IMR-90 (cell line): ENCODE results near the gene NT5DC2. TPM values are rescaled to one million over a fixed set of nuclear protein-coding genes. Genes with fewer than 3 reads are reported as not detected.

Experiments
- ATAC-seq: fragments of 200-7000 bp; cut with Tn5 transposase; 2 replicates; pipeline ENCODE4 v1.9.1; 2020; ENCODE audit warnings: low read depth, mild to moderate bottlenecking, moderate library complexity
- BruUV-seq: library from RNA; stranded (reverse); fragments of 400-500 nt; replicated peaks from 2 replicates; lab custom pipeline; 2021; lab: Mats Ljungman, UMichigan
- CTCF ChIA-PET: fragments of 300-600 bp; formaldehyde crosslinking; extraction: SDS; loops from one replicate; lab custom pipeline; 2021; ENCODE audit warnings: antibody characterized with exemption; lab: Yijun Ruan, JAX
- POLR2A ChIA-PET: fragments of 300-600 bp; sonication (Branson Sonifier 250); formaldehyde crosslinking; loops from one replicate; lab custom pipeline; 2022; ENCODE audit warnings: antibody characterized with exemption; ENCODE audit not compliant: unreplicated experiment; lab: Charles Lee
- DNase-seq: peaks from one replicate; pipeline ENCODE4 v3.0.0; 2013
- H2AFZ ChIP-seq: replicated peaks from 2 replicates; pipeline ENCODE3; 2013; ENCODE audit warnings: low read length, mild to moderate bottlenecking; ENCODE audit not compliant: poor library complexity
- H2AK5ac ChIP-seq: 2 replicates; pipeline ENCODE4 v1.6.1; 2013; ENCODE audit warnings: low read depth, low read length, inconsistent platforms
- H2AK9ac ChIP-seq: replicated peaks from 2 replicates; pipeline ENCODE3; 2013; ENCODE audit warnings: mild to moderate bottlenecking, low read depth, low read length, moderate library complexity; ENCODE audit not compliant: poor library complexity
- H2BK120ac ChIP-seq: 2 replicates; pipeline ENCODE4 v1.6.1; 2013; ENCODE audit warnings: low read depth, low read length, inconsistent platforms
- H2BK15ac ChIP-seq: 3 replicates; pipeline ENCODE4 v1.6.1; 2013; ENCODE audit warnings: low read depth, low read length, inconsistent platforms
- H2BK20ac ChIP-seq: 2 replicates; pipeline ENCODE4 v1.6.1; 2013; ENCODE audit warnings: low read depth, mild to moderate bottlenecking, inconsistent platforms, low read length, moderate library complexity
- H2BK5ac ChIP-seq: 2 replicates; pipeline ENCODE4 v1.6.1; 2013; ENCODE audit warnings: mild to moderate bottlenecking, low read depth, low read length, inconsistent platforms; ENCODE audit not compliant: poor library complexity, severe bottlenecking
- H3K14ac ChIP-seq: replicated peaks from 2 replicates; pipeline ENCODE4 v1.6.1; 2013; ENCODE audit warnings: low read depth, low read length, inconsistent platforms
- H3K18ac ChIP-seq: 2 replicates; pipeline ENCODE4 v1.6.1; 2013; ENCODE audit warnings: low read depth, low read length, control low read depth
- H3K23ac ChIP-seq: 2 replicates; pipeline ENCODE4 v1.6.1; 2013; ENCODE audit warnings: low read depth, low read length, inconsistent platforms
- H3K27ac ChIP-seq: 2 replicates; pipeline ENCODE4 v1.5.1; 2013; ENCODE audit warnings: mild to moderate bottlenecking, control low read depth, low read length; ENCODE audit not compliant: insufficient read depth
- H3K27me3 ChIP-seq: 2 replicates; pipeline ENCODE4 v1.6.1; 2013; ENCODE audit warnings: low read length; ENCODE audit not compliant: control insufficient read depth, insufficient read depth
- H3K36me3 ChIP-seq: 2 replicates; pipeline ENCODE4 v1.6.1; 2013; ENCODE audit warnings: low read length, mixed read lengths; ENCODE audit not compliant: control insufficient read depth, insufficient read depth
- H3K4ac ChIP-seq: 2 replicates; pipeline ENCODE4 v1.6.1; 2013; ENCODE audit warnings: low read depth, low read length, inconsistent platforms
- H3K4me1 ChIP-seq: 2 replicates; pipeline ENCODE4 v1.6.1; 2013; ENCODE audit warnings: low read length, mixed read lengths; ENCODE audit not compliant: control insufficient read depth, insufficient read depth
- H3K4me2 ChIP-seq: 2 replicates; pipeline ENCODE4 v1.6.1; 2013; ENCODE audit warnings: low read depth, mild to moderate bottlenecking, control low read depth, low read length, moderate library complexity
- H3K4me3 ChIP-seq: 2 replicates; pipeline ENCODE4 v1.5.1; 2013; ENCODE audit warnings: low read depth, mild to moderate bottlenecking, control low read depth, low read length, moderate library complexity; ENCODE audit not compliant: insufficient read depth
- H3K56ac ChIP-seq: 2 replicates; pipeline ENCODE4 v1.6.1; 2013; ENCODE audit warnings: low read length, inconsistent platforms; ENCODE audit not compliant: insufficient read depth; ENCODE audit errors: extremely low read depth
- H3K79me1 ChIP-seq, 2 experiments: 2 replicates each; pipeline ENCODE4 v1.6.1; 2013; ENCODE audit warnings: low read length in 2 of 2, inconsistent platforms in 1 of 2, low read depth in 1 of 2
- H3K9ac ChIP-seq: 2 replicates; pipeline ENCODE4 v1.6.1; 2013; ENCODE audit warnings: low read depth, low read length, control low read depth
- H3K9me1 ChIP-seq: 2 replicates; pipeline ENCODE4 v1.6.1; 2013; ENCODE audit warnings: low read length, inconsistent platforms; ENCODE audit not compliant: insufficient read depth
- H3K9me3 ChIP-seq: 2 replicates; pipeline ENCODE4 v1.6.1; 2013; ENCODE audit warnings: low read length; ENCODE audit not compliant: control insufficient read depth, insufficient read depth
- H4K20me1 ChIP-seq: 2 replicates; pipeline ENCODE4 v1.6.1; 2013; ENCODE audit warnings: low read length, inconsistent platforms; ENCODE audit not compliant: insufficient read depth
- H4K5ac ChIP-seq: 2 replicates; pipeline ENCODE4 v1.6.1; 2013; ENCODE audit warnings: mild to moderate bottlenecking, low read depth, low read length, control low read depth
- H4K8ac ChIP-seq, 2 experiments: 2 replicates each; pipeline ENCODE4 v1.6.1; 2013; ENCODE audit warnings: low read depth in 2 of 2, low read length in 2 of 2, control low read depth in 1 of 2, inconsistent platforms in 1 of 2
- H4K91ac ChIP-seq: 2 replicates; pipeline ENCODE4 v1.6.1; 2013; ENCODE audit warnings: low read depth, low read length, inconsistent platforms; ENCODE audit not compliant: insufficient read depth
- BHLHE40 ChIP-seq: fragments of 150-350 bp; IDR thresholded peaks from 2 replicates; pipeline ENCODE4 v1.6.1; 2016; ENCODE audit warnings: mild to moderate bottlenecking, low read depth, low read length
- CEBPB ChIP-seq: IDR thresholded peaks from 2 replicates; pipeline ENCODE4 v1.6.1; 2012; ENCODE audit warnings: low read depth, low read length, improper control_type of control experiment
- CHD1 ChIP-seq: IDR thresholded peaks from 2 replicates; pipeline ENCODE4 v1.6.1; 2012; ENCODE audit warnings: low read depth, low read length, improper control_type of control experiment
- FOS ChIP-seq: fragments of 150-350 bp; IDR thresholded peaks from 2 replicates; pipeline ENCODE4 v1.6.1; 2016; ENCODE audit warnings: low read depth, low read length
- MAFK ChIP-seq: IDR thresholded peaks from 2 replicates; pipeline ENCODE4 v1.6.1; 2012; ENCODE audit warnings: low read depth, low read length, improper control_type of control experiment
- MAZ ChIP-seq: IDR thresholded peaks from 2 replicates; pipeline ENCODE4 v1.6.1; 2012; ENCODE audit warnings: low read depth, mild to moderate bottlenecking, low read length, improper control_type of control experiment, moderate library complexity, borderline replicate concordance
- MXI1 ChIP-seq: IDR thresholded peaks from 2 replicates; pipeline ENCODE4 v1.6.1; 2012; ENCODE audit warnings: low read depth, mild to moderate bottlenecking, low read length, moderate library complexity, borderline replicate concordance
- NFE2L2 ChIP-seq: fragments of 150-350 bp; IDR thresholded peaks from 2 replicates; pipeline ENCODE4 v1.6.1; 2016; ENCODE audit warnings: low read depth, mild to moderate bottlenecking, low read length
- RAD21 ChIP-seq: IDR thresholded peaks from 2 replicates; pipeline ENCODE4 v1.6.1; 2012; ENCODE audit warnings: low read length, improper control_type of control experiment
- RCOR1 ChIP-seq: IDR thresholded peaks from 2 replicates; pipeline ENCODE4 v1.6.1; 2012; ENCODE audit warnings: mild to moderate bottlenecking, low read length, improper control_type of control experiment; ENCODE audit not compliant: insufficient replicate concordance
- RFX5 ChIP-seq: IDR thresholded peaks from 2 replicates; pipeline ENCODE4 v1.8.0; 2012; ENCODE audit warnings: low read depth, mild to moderate bottlenecking, low read length, moderate library complexity
- SMC3 ChIP-seq: fragments of 150-350 bp; IDR thresholded peaks from 2 replicates; pipeline ENCODE4 v1.6.1; 2016; ENCODE audit warnings: low read depth, mild to moderate bottlenecking, antibody characterized with exemption, low read length, moderate library complexity
- WGBS, 2 experiments: methylation state at CpG; one replicate each; pipeline versions ENCODE4 v1.1.5 to v1.1.7; 2013; ENCODE audit warnings: missing lambda C conversion rate in 2 of 2; ENCODE audit not compliant: insufficient read length in 1 of 2; ENCODE audit errors: extremely low coverage in 2 of 2; 5-methylcytosine and 5-hydroxymethylcytosine counted together
- dilution Hi-C: fragments of 300-500 bp; cut with HindIII; formaldehyde crosslinking; loops from one replicate; pipeline ENCODE4 v1.14.3; 2018; ENCODE audit warnings: low sequenced_read_pairs; ENCODE audit not compliant: unreplicated experiment
- in situ Hi-C: fragments of 300-500 bp; cut with MboI; formaldehyde crosslinking; loops from 3 replicates; pipeline ENCODE4 v1.14.3; 2019; ENCODE audit warnings: low sequenced_read_pairs, inconsistent platforms, mixed read lengths
- intact Hi-C: fragments of 100-400 bp; cut with micrococcal nuclease; formaldehyde crosslinking; loops from 2 replicates; pipeline ENCODE4 v1.10.0; 2022
- polyA plus RNA-seq, 3 experiments: library from polyadenylated mRNA; depleted of rRNA; stranded (reverse); fragments of >200 nt; gene quantifications; 2 replicates each; pipeline ENCODE4 v1.2.3, GENCODE V29; 2012; ENCODE audit warnings: low replicate concordance in 1 of 3
- total RNA-seq: library from RNA; depleted of rRNA; stranded (reverse); fragments of >200 nt; gene quantifications from 2 replicates; pipeline ENCODE4 v1.2.3, GENCODE V29; 2012
- TF ChIP-seq, protein P1 (sequence below): fragments of 150-350 bp; IDR thresholded peaks from 2 replicates; pipeline ENCODE4 v1.6.1; 2017; ENCODE audit warnings: mild to moderate bottlenecking, antibody characterized with exemption, low read length, low read depth

NT5DC2 gene
- total and polyA plus RNA-seq, 2 of the 4 experiments (the other 2 are of a cell fraction) = 161 to 200 TPM

DNA sequence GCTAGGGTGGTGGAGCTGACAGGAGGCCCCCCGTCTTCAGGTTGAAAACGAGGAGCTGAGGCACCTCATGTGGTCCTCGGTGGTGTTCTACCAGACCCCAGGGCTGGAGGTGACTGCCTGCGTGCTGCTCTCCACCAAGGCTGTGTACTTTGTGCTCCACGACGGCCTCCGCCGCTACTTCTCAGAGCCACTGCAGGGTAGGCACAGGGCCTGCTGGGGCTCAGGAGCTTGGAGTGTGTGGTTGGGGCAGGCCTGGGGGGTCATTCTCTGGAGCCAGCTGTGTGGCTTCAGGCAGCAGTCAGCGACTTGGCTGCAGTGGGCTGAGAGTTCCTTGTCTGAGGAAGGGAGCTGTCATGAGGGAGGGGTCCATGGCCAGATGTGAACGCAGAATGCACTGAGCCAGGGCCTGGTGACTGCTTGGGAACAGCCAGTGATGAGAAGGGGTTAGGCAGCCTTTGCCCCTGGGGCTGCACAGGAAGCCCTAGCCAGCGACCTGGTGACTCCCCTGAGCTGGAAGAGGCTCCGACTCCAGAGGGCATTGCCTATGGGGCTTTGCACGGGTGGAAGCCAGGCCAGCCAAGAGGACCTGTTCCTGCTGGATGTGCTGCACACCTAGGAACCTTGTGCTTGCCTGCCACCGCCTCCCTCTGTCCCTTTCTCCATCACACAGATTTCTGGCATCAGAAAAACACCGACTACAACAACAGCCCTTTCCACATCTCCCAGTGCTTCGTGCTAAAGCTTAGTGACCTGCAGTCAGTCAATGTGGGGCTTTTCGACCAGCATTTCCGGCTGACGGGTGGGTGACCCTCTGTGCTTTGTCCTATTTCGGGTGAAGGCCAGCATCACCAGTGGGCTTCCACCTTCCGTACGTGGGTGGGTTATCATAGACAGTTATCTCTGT is 43.4 kb downstream of the NT5DC2 start (continued):
- TF ChIP-seq MAZ = no peak
- TF ChIP-seq RAD21 = no peak

DNA sequence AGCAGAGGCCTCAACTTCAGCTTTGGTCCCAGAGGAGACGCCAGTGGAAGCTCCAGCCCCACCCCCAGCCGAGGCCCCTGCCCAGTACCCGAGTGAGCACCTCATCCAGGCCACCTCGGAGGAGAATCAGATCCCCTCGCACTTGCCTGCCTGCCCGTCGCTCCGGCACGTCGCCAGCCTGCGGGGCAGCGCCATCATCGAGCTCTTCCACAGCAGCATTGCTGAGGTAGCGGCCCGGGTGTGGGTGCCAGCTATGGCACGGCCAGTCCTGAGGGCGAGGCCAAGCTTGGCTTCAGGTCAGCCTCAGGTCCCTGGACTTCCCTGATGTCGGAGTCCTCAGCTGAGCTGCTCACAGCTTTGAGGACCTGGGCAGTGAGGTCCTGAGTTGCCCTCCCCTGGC is 44.2 kb downstream of the NT5DC2 start:
- 99% methylated on average over 15 of the region's 18 CpGs; no CpG with 5 or more reads in 1 of the 2 experiments for WGBS, 2 experiments
- in situ Hi-C loops (no loop called here), dilution Hi-C loops (no loop called here), intact Hi-C loops (no loop called here)
- H2BK15ac ChIP-seq = no peak overlapping the region
- POLR2A ChIA-PET = no interaction called here
- DNase-seq (no peak), ATAC-seq (no peak)
- TF ChIP-seq CEBPB = no peak
- TF ChIP-seq NFE2L2 = no peak
- TF ChIP-seq CHD1 = no peak
- no peak for TF ChIP-seq FOS
- TF ChIP-seq MAZ = no peak
- TF ChIP-seq MAFK = no peak
- TF ChIP-seq RFX5 = no peak
- TF ChIP-seq BHLHE40 = no peak
- TF ChIP-seq, protein P1, sequence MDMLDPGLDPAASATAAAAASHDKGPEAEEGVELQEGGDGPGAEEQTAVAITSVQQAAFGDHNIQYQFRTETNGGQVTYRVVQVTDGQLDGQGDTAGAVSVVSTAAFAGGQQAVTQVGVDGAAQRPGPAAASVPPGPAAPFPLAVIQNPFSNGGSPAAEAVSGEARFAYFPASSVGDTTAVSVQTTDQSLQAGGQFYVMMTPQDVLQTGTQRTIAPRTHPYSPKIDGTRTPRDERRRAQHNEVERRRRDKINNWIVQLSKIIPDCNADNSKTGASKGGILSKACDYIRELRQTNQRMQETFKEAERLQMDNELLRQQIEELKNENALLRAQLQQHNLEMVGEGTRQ = no peak
- TF ChIP-seq MXI1 = no peak
- TF ChIP-seq SMC3 = no peak
- TF ChIP-seq RCOR1 = no peak
- H3K4me2 ChIP-seq = no peak overlapping the region
- H3K9me3 ChIP-seq = no peaks in the 10 kb centered on the region
- no peak overlapping the region for H3K18ac ChIP-seq
- no peak overlapping the region for H4K91ac ChIP-seq
- no peak overlapping the region for H3K56ac ChIP-seq
- no TSS peak for BruUV-seq
- H4K20me1 ChIP-seq = peaks cover 17% of the 10 kb centered on the region; the same call in 1 of the 2 replicates
- no peak overlapping the region for H2AK9ac ChIP-seq
- H2BK5ac ChIP-seq = no peak overlapping the region
- H3K27me3 ChIP-seq = no peaks in the 10 kb centered on the region
- H3K4ac ChIP-seq = no peak overlapping the region
- no peak overlapping the region for H3K14ac ChIP-seq
- CTCF ChIA-PET = no interaction called here
- H3K4me3 ChIP-seq = no peak overlapping the region
- no peak overlapping the region for H2BK120ac ChIP-seq
- no peak overlapping the region for H4K8ac ChIP-seq
- no peak overlapping the region for H4K5ac ChIP-seq
- H3K9me1 ChIP-seq = peaks cover 6% of the 10 kb centered on the region; the same call in 1 of the 2 replicates
- no peak overlapping the region for H3K9ac ChIP-seq
- H2AK5ac ChIP-seq = no peak overlapping the region
- no peak overlapping the region for H2BK20ac ChIP-seq
- H3K4me1 ChIP-seq = peaks cover 3% of the 10 kb centered on the region; the same call in 1 of the 2 replicates
- H2AFZ ChIP-seq = no peak overlapping the region
- H3K23ac ChIP-seq = no peak overlapping the region
- H3K27ac ChIP-seq = no peak overlapping the region
- peaks cover 85% of the 10 kb centered on the region for H3K36me3 ChIP-seq
- peaks cover 4 to 29% of the 10 kb centered on the region in 2 experiments; a peak in 3 of 4 replicates for H3K79me1 ChIP-seq
